PC-9 (cell line): ENCODE results near the gene HOXA2. TPM values are rescaled to one million over a fixed set of nuclear protein-coding genes. Genes with fewer than 3 reads are reported as not detected.

Source experiments
- BruUV-seq: library from RNA; stranded (reverse); fragments of 400-500 nt; replicated peaks from 2 replicates; lab custom pipeline; 2021; lab: Mats Ljungman, UMichigan
- CTCF ChIA-PET: fragments of 300-600 bp; sonication (Branson Sonifier 250); formaldehyde crosslinking; loops from one replicate; lab custom pipeline; 2022; ENCODE audit warnings: antibody characterized with exemption; lab: Charles Lee
- POLR2A ChIA-PET: fragments of 300-600 bp; sonication (Branson Sonifier 250); formaldehyde crosslinking; loops from one replicate; lab custom pipeline; 2022; ENCODE audit warnings: antibody characterized with exemption; ENCODE audit not compliant: unreplicated experiment; lab: Charles Lee
- DNase-seq, 2 experiments: peaks; one replicate each; pipeline versions ENCODE4 v3.0.0 to v3.0.0-alpha.2; 2015 to 2022; ENCODE audit warnings: mixed read lengths in 1 of 2
- H2AFZ ChIP-seq: fragments of 200-600 bp; sonication (generic); 2 replicates; pipeline ENCODE4 v1.8.1; 2017; ENCODE audit warnings: antibody characterized with exemption
- H3F3A ChIP-seq: fragments of 200-600 bp; sonication (generic); 2 replicates; pipeline ENCODE4 v1.8.1; 2017; ENCODE audit warnings: antibody characterized with exemption, mild to moderate bottlenecking, low read depth; ENCODE audit not compliant: insufficient read depth
- H3K27ac ChIP-seq: fragments of 200-600 bp; sonication (generic); 2 replicates; pipeline ENCODE4 v1.6.1; 2016; ENCODE audit warnings: mixed run types
- H3K27me3 ChIP-seq: fragments of 200-600 bp; sonication (generic); 2 replicates; pipeline ENCODE4 v1.6.1; 2016; ENCODE audit warnings: low read depth, mixed run types; ENCODE audit not compliant: insufficient read depth
- H3K36me3 ChIP-seq: fragments of 200-600 bp; sonication (generic); 2 replicates; pipeline ENCODE4 v1.6.1; 2016; ENCODE audit warnings: low read depth, mixed run types
- H3K4me1 ChIP-seq: fragments of 200-600 bp; sonication (generic); replicated peaks from 2 replicates; pipeline ENCODE4 v1.6.1; 2016; ENCODE audit warnings: mixed run types; ENCODE audit not compliant: insufficient read depth
- H3K4me2 ChIP-seq: fragments of 200-600 bp; sonication (generic); 2 replicates; pipeline ENCODE4 v1.6.1; 2017; ENCODE audit warnings: mixed run types
- H3K4me3 ChIP-seq: fragments of 200-600 bp; sonication (generic); 2 replicates; pipeline ENCODE4 v1.6.1; 2016; ENCODE audit warnings: mixed run types
- H3K79me2 ChIP-seq: fragments of 200-600 bp; sonication (generic); 2 replicates; pipeline ENCODE4 v1.6.1; 2017; ENCODE audit warnings: low read depth, mixed run types
- H3K9me2 ChIP-seq: fragments of 200-600 bp; sonication (generic); 2 replicates; pipeline ENCODE4 v1.8.1; 2017; ENCODE audit warnings: mild to moderate bottlenecking; ENCODE audit not compliant: insufficient read depth
- H3K9me3 ChIP-seq: fragments of 200-600 bp; sonication (generic); 2 replicates; pipeline ENCODE4 v1.8.1; 2016; ENCODE audit warnings: low read depth; ENCODE audit not compliant: insufficient read depth
- H4K20me1 ChIP-seq: fragments of 200-600 bp; sonication (generic); 2 replicates; pipeline ENCODE4 v1.8.1; 2017; ENCODE audit not compliant: insufficient read depth
- EZH2 ChIP-seq: fragments of 200-600 bp; sonication (generic); IDR thresholded peaks from 2 replicates; pipeline ENCODE4 v1.8.0; 2017; ENCODE audit warnings: antibody characterized with exemption, low read depth
- intact Hi-C: fragments of 100-400 bp; cut with micrococcal nuclease; formaldehyde crosslinking; loops from one replicate; pipeline ENCODE4 v1.10.0; 2022; ENCODE audit not compliant: unreplicated experiment
- total RNA-seq: library from RNA; stranded (reverse); gene quantifications from 2 replicates; pipeline ENCODE4 v1.2.3, GENCODE V29; 2021
- TF ChIP-seq, protein P1 (sequence below): fragments of 200-600 bp; sonication (generic); conservative IDR thresholded peaks from 2 replicates; pipeline ENCODE4 v1.6.1; 2017; ENCODE audit warnings: mixed run types, antibody characterized with exemption, mild to moderate bottlenecking, moderate library complexity

Gene HOXA2
- total RNA-seq, 1 experiment from 2014 or later = 6.1 TPM

- Histone ChIP-seq H3K9me2 (no peaks in the 10 kb centered on the region), H3K36me3 (peaks cover 8% of the 10 kb centered on the region; the same call in 1 of the 2 replicates), H3K4me1 (peaks cover 9% of the 10 kb centered on the region; the same call in 1 of the 2 replicates), H3K79me2 (no peaks in the 10 kb centered on the region), H3K27ac (no peak overlapping the region), H3K9me3 (no peaks in the 10 kb centered on the region), H3F3A (0 out of 2 replicates have a peak, but pooled peaks cover 3% of the 10 kb centered on the region), H3K4me3 (no peak overlapping the region), H4K20me1 (no peaks in the 10 kb centered on the region), H3K4me2 (no peak overlapping the region), H3K27me3 (no peaks in the 10 kb centered on the region), H2AFZ (no peak overlapping the region)
- no TSS peak for BruUV-seq
- TF ChIP-seq, protein P1, sequence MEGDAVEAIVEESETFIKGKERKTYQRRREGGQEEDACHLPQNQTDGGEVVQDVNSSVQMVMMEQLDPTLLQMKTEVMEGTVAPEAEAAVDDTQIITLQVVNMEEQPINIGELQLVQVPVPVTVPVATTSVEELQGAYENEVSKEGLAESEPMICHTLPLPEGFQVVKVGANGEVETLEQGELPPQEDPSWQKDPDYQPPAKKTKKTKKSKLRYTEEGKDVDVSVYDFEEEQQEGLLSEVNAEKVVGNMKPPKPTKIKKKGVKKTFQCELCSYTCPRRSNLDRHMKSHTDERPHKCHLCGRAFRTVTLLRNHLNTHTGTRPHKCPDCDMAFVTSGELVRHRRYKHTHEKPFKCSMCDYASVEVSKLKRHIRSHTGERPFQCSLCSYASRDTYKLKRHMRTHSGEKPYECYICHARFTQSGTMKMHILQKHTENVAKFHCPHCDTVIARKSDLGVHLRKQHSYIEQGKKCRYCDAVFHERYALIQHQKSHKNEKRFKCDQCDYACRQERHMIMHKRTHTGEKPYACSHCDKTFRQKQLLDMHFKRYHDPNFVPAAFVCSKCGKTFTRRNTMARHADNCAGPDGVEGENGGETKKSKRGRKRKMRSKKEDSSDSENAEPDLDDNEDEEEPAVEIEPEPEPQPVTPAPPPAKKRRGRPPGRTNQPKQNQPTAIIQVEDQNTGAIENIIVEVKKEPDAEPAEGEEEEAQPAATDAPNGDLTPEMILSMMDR = no peak
- TF ChIP-seq EZH2 = no peak
- intact Hi-C loops = no loop called here
- CTCF ChIA-PET = no interaction called here
- DNase-seq = no peak
- POLR2A ChIA-PET = no interaction called here
Observed at GRCh38 chr7:27125986-27126394, 23.5 kb upstream of the HOXA2 start.

- no peaks in the 10 kb centered on the region for H3K27me3 ChIP-seq
- no peak for DNase-seq
- BruUV-seq = no TSS peak
- H3F3A ChIP-seq = peaks cover 11% of the 10 kb centered on the region; the same call in 1 of the 2 replicates
- intact Hi-C loops = no loop called here
- TF ChIP-seq, protein P1 = no peak
- TF ChIP-seq EZH2 = no peak
- POLR2A ChIA-PET = no interaction called here
- H2AFZ ChIP-seq = no peak overlapping the region
- no peak overlapping the region for H3K4me2 ChIP-seq
- H3K9me3 ChIP-seq = no peaks in the 10 kb centered on the region
- no peaks in the 10 kb centered on the region for H4K20me1 ChIP-seq
- H3K9me2 ChIP-seq = no peaks in the 10 kb centered on the region
- CTCF ChIA-PET = no interaction called here
- no peaks in the 10 kb centered on the region for H3K79me2 ChIP-seq
- H3K36me3 ChIP-seq = peaks cover 8% of the 10 kb centered on the region; the same call in 1 of the 2 replicates
- peaks cover 9% of the 10 kb centered on the region; the same call in 1 of the 2 replicates for H3K4me1 ChIP-seq
- no peak overlapping the region for H3K4me3 ChIP-seq
- no peak overlapping the region for H3K27ac ChIP-seq
Observed at GRCh38 chr7:27124902-27125689, 22.6 kb upstream of the HOXA2 start.

DNA sequence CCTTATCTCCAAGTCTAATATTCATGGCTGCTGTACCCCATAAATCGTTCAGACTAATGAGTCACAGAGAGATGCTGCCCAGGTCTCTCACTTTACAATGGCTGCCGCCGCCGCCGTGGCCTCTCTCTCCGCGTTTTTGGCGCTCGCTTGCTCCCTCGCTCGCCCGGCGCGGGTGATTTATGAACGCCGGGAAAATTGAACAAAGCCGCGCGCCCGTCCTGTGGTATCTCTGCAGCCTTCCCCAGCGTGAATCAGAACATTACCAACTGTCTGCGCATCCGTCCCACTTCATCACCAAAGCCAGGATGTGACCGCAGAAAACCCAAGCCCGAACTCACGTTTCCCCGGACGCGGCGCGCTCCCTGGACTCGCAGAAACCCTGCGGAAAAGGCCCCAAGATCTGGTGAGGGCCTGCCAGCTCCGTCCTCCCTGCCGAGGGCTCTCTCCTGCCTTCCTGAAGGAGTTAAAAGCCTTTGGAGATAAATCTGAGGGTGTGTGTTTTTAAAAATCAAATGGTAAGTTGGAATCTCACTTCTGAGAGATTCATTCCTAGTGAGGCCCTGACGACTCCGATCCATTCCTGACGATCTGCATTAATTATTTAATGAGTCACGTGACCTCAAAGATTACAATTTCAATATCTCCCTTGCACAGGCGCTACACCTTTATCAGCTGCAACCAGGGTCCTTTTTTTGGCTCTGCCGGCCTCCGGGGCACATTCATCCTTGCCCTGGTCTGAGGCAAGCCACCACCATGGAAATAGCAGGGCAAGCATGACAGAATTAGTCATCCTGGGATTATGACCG, 21.8 kb upstream of the HOXA2 start:
- Histone ChIP-seq H3K9me3 (no peaks in the 10 kb centered on the region), H3K9me2 (no peaks in the 10 kb centered on the region), H3F3A (peaks cover 19% of the 10 kb centered on the region), H3K4me3 (no peak overlapping the region), H3K27ac (no peak overlapping the region), H3K36me3 (peaks cover 8% of the 10 kb centered on the region; the same call in 1 of the 2 replicates), H3K4me2 (no peak overlapping the region), H3K27me3 (no peaks in the 10 kb centered on the region), H2AFZ (no peak overlapping the region), H3K79me2 (no peaks in the 10 kb centered on the region), H3K4me1 (peaks cover 9% of the 10 kb centered on the region; the same call in 1 of the 2 replicates), H4K20me1 (no peaks in the 10 kb centered on the region)
- no peak for DNase-seq
- ChIA-PET CTCF (no interaction called here), POLR2A (interaction anchor here (0.6 kb wide), 1 partner anchor 11 kb away, joined by 4 read pairs; no protein-coding TSS in a partner anchor)
- TF ChIP-seq, protein P1 = no peak
- no TSS peak for BruUV-seq
- intact Hi-C loops = no loop called here
